ENCODE measurements around the gene MAP7.
"Not testable (repeated sequence)": the region's sequence is repeated elsewhere in the genome, so short reads cannot be mapped to it uniquely, and the experiment has no call there.

Gene MAP7

GRCh38 chr6:136445063-136445462 lies 105.2 kb downstream of the MAP7 start:
- H3K27ac ChIP-seq, result no peak overlapping the region
- POLR2A ChIA-PET (ENCODE audit: low non-redundant PET), result no interaction called here
- TF ChIP-seq CTCF (conservative IDR thresholded peaks at IDR 0.05; ENCODE audit: low read depth), result no peak
- CTCF ChIA-PET, result no interaction called here
- no peak for DNase-seq (ENCODE audit: low spot score)

GRCh38 chr6:136440203-136440602 lies 110.0 kb downstream of the MAP7 start:
- CTCF ChIA-PET, result no interaction called here
- no peak for TF ChIP-seq CTCF (conservative IDR thresholded peaks at IDR 0.05; ENCODE audit: low read depth)
- DNase-seq (ENCODE audit: low spot score), result peak; percentile 19
- no peak overlapping the region for H3K27ac ChIP-seq
- POLR2A ChIA-PET (ENCODE audit: low non-redundant PET), result no interaction called here

- ChIA-PET CTCF (no interaction called here), POLR2A (ENCODE audit: low non-redundant PET) (no interaction called here)
- H3K27ac ChIP-seq, result no peak overlapping the region
- no peak for TF ChIP-seq CTCF (conservative IDR thresholded peaks at IDR 0.05; ENCODE audit: low read depth)
- DNase-seq (ENCODE audit: low spot score), result no peak
These were observed 110.6 kb downstream of the MAP7 start for GRCh38 chr6:136439514-136440190.

GRCh38 chr6:136438441-136438840 lies 111.8 kb downstream of the MAP7 start:
- no peak overlapping the region for H3K27ac ChIP-seq
- POLR2A ChIA-PET (ENCODE audit: low non-redundant PET), result no interaction called here
- CTCF ChIA-PET, result no interaction called here
- DNase-seq (ENCODE audit: low spot score), result no peak
- TF ChIP-seq CTCF (conservative IDR thresholded peaks at IDR 0.05; ENCODE audit: low read depth), result no peak

GRCh38 chr6:136437246-136437645 lies 113.0 kb downstream of the MAP7 start:
- DNase-seq (ENCODE audit: low spot score), result no peak
- H3K27ac ChIP-seq, result no peak overlapping the region
- TF ChIP-seq CTCF (conservative IDR thresholded peaks at IDR 0.05; ENCODE audit: low read depth), result no peak
- CTCF ChIA-PET, result interaction anchor here (1.5 kb wide), 1 partner anchor 113 kb away, joined by 7 read pairs; the partner anchor contains the start of gene MAP7
- POLR2A ChIA-PET (ENCODE audit: low non-redundant PET), result no interaction called here

- TF ChIP-seq CTCF (conservative IDR thresholded peaks at IDR 0.05; ENCODE audit: low read depth), result no peak
- POLR2A ChIA-PET (ENCODE audit: low non-redundant PET), result no interaction called here
- DNase-seq (ENCODE audit: low spot score), result no peak
- CTCF ChIA-PET, result interaction anchor here (0.6 to 1.0 kb wide), 2 partner anchors 60 to 1007 kb away, joined by 3 read pairs; no protein-coding TSS in a partner anchor
- no peak overlapping the region for H3K27ac ChIP-seq
These were observed 115.1 kb downstream of the MAP7 start for GRCh38 chr6:136435101-136435500.

GRCh38 chr6:136431306-136431705 lies 118.9 kb downstream of the MAP7 start:
- CTCF ChIA-PET; POLR2A ChIA-PET (ENCODE audit: low non-redundant PET); H3K27ac ChIP-seq; DNase-seq (ENCODE audit: low spot score): not testable (repeated sequence)

Data from RWPE1 (cell line).